Mesothelial cell of epicardium (in vitro differentiated cells): ENCODE data around the gene STK10. TPM values are rescaled to one million over a fixed set of nuclear protein-coding genes. Genes with fewer than 3 reads are reported as not detected.

Source experiments
- DNase-seq, 2 experiments: peaks; one replicate each; pipeline ENCODE4 v3.0.0; 2021; ENCODE audit warnings: low spot score in 2 of 2; ENCODE audit not compliant: unreplicated experiment in 2 of 2
- H3K27ac Mint-ChIP-seq: 2 replicates; pipeline ENCODE4 v1.8.0; 2021; ENCODE audit warnings: mixed read lengths
- H3K27me3 Mint-ChIP-seq: 2 replicates; pipeline ENCODE4 v1.8.0; 2021; ENCODE audit warnings: low read depth, mixed read lengths
- H3K36me3 Mint-ChIP-seq: 2 replicates; pipeline ENCODE4 v1.8.0; 2021; ENCODE audit warnings: mixed read lengths
- H3K4me1 Mint-ChIP-seq: 2 replicates; pipeline ENCODE4 v1.8.0; 2021; ENCODE audit warnings: mixed read lengths
- H3K4me3 Mint-ChIP-seq: 2 replicates; pipeline ENCODE4 v1.8.0; 2021; ENCODE audit warnings: mild to moderate bottlenecking, moderate library complexity, mixed read lengths
- H3K9me3 Mint-ChIP-seq: 2 replicates; pipeline ENCODE4 v1.8.0; 2021; ENCODE audit warnings: mixed read lengths
- total RNA-seq: library from RNA; stranded (reverse); gene quantifications from 3 replicates; pipeline ENCODE4 v1.2.1, GENCODE V29; 2021
- TF ChIP-seq, protein P1 (sequence below): fragments of 200-600 bp; sonication (generic); IDR thresholded peaks from one replicate; pipeline ENCODE4 v1.5.0; 2021; ENCODE audit warnings: antibody characterized with exemption; ENCODE audit not compliant: unreplicated experiment

Gene STK10
- total RNA-seq, result 15.5 to 16.6 TPM (median 16.0 TPM) in 3 replicates

DNA sequence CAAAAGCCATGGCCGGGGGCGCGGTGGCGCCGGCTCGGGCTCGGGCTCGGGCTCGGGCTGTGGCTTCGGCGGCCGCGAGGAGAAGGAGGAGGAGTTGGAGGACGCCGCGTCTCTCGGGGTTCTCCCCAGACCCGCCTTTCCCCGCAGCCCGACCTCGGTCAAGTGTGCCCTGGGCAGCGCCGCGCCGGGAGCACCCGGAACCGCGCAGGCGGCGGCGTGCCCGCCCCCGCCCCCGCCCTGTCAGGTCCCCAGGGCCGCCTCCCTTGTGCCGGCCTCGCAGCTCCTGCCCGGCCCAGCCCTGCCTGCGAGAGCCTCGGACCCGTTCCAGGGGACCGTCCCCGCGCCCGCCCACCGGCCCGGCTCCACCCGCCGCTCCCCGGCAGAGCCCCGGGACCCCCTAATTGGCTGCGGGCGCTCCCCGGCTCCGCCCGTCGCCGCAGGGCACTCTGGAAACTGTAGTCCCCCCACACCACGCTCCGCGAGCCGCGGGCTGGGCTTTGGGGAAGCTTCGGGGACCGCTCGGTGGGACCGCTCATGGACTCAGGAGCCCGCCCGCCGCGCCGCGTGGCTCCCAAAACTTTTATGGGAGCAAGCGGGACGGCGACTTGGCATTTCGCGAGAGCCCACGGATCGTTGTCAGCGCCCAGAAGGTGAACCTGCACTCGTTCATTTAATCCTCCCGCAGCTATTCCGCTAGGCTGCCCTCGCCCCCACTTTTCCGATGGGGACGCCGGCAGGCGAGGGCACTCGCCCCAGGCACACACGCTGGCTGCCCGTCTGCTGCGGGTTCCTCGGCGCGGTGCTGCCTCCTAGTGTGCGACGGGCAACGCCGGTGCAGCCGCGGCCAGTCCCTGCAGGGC is at the start of gene STK10:
Gene STK10 (minus strand): TSS at position 192 of the 860 bp plus-strand sequence. CDS start 182 bp downstream, at position 10.
- TF ChIP-seq, protein P1, sequence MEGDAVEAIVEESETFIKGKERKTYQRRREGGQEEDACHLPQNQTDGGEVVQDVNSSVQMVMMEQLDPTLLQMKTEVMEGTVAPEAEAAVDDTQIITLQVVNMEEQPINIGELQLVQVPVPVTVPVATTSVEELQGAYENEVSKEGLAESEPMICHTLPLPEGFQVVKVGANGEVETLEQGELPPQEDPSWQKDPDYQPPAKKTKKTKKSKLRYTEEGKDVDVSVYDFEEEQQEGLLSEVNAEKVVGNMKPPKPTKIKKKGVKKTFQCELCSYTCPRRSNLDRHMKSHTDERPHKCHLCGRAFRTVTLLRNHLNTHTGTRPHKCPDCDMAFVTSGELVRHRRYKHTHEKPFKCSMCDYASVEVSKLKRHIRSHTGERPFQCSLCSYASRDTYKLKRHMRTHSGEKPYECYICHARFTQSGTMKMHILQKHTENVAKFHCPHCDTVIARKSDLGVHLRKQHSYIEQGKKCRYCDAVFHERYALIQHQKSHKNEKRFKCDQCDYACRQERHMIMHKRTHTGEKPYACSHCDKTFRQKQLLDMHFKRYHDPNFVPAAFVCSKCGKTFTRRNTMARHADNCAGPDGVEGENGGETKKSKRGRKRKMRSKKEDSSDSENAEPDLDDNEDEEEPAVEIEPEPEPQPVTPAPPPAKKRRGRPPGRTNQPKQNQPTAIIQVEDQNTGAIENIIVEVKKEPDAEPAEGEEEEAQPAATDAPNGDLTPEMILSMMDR, result peak; percentile 68
- peaks cover 24% of the 10 kb centered on the region for H3K27me3 Mint-ChIP-seq
- peak within 1 kb of the TSS; percentile 78 for H3K4me3 Mint-ChIP-seq
- peak; percentile 72 to 87 for DNase-seq
- peak within 1 kb of the TSS; percentile 47 for H3K27ac Mint-ChIP-seq
- peaks cover 13% of the 10 kb centered on the region for H3K4me1 Mint-ChIP-seq
- H3K36me3 Mint-ChIP-seq, result peaks cover under 1% of the 10 kb centered on the region
- no peaks in the 10 kb centered on the region for H3K9me3 Mint-ChIP-seq

DNA sequence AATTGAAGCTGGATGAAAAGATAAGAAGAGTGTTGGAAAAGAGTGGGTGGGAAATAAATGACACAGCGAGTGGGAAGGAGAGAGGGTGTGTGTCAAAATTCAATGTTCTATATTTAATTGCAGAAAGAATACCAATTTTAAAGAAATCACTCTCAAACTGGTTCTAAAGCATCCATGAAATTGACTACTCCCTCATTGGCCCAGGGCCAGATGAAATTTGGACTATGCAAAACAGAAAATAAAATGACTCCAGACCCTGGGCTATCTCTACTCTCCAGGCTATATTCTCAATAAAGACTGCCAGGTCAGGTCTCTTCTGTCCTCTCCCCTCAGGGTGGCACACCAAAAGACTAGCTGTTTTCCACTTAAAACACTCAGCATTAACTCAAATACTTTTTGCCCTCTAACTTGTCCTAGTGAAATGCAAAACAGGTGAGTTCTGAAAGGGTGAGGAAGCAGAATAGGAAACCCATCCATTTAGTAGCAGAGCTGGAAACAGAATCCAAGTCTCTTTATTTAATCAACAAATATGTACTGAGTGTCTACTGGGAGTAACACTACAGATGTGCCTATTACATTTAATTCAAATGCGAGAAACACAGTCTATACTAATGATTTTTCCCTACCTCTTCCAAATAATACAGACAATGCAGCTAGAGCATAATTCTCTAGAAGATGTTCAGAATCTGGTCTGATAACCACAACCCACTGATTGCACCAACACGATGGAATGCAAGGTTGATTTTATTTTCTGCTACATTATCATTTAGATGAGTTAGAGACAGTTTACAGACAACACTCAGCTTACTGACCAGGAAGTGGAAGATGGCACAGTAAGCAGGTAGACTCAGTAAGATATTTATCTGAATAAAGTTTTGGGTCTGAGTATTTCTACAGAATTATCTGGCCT is 48.1 kb upstream of the STK10 start:
- Mint-ChIP-seq H3K36me3 (peaks cover 12% of the 10 kb centered on the region), H3K4me1 (peaks cover 24% of the 10 kb centered on the region), H3K27me3 (no peaks in the 10 kb centered on the region), H3K27ac (peak overlapping the region; percentile 57), H3K9me3 (no peaks in the 10 kb centered on the region), H3K4me3 (no peak overlapping the region)
- no peak for DNase-seq
- TF ChIP-seq, protein P1, result no peak

DNA sequence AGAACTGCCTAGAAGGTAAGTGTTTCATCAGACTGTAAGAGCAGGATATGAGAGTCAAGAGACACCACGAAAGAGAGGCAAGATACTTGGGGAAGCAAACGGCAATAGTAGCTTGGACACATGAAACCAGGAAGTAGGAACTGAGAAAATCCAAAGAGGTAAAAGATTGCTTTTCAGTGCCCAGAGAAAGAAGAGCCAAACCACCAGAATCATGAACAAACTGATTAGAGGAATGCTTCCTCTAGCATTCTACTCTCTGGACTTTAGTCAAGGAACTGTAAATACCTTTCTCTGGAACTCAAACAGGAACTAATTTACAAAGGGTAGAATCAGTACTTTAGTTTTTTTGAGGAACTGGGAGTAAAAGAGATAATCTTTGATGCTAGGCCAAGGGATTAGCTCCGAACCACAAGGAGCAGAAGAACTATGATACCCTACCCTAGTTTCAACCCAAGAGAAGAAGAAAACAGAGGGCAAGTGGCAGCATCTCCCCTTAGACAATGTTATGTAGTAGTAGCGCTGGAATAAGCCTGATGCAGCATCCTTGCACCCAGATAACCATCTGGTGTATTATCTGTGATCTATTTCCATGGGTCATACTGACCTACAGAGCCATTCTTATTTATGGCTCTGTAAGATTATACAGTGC is 47.2 kb upstream of the STK10 start:
- H3K4me3 Mint-ChIP-seq, result no peak overlapping the region
- no peak for DNase-seq
- H3K36me3 Mint-ChIP-seq, result peaks cover 16% of the 10 kb centered on the region
- peaks cover 24% of the 10 kb centered on the region for H3K4me1 Mint-ChIP-seq
- H3K9me3 Mint-ChIP-seq, result no peaks in the 10 kb centered on the region
- no peaks in the 10 kb centered on the region for H3K27me3 Mint-ChIP-seq
- TF ChIP-seq, protein P1, result no peak
- H3K27ac Mint-ChIP-seq, result peak overlapping the region; percentile 57

DNA sequence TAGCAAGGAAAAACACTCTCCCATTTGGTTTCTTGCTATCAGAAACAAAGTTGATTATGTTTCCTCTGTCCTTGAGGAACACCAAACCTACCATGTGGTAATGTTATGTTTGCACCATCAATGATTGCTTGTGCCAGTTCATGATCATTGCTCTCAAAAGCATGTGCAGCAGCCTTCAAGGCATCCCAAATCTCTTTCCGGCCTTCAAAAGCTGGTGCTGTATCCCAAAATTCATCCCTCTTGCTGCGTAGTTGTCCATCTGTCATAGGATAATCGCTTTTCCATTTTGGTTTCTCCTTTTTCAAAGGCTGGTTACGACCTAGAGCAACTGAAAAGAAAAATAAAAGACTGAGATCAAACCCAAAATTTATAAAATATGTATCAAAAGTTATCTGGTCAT is 46.0 kb upstream of the STK10 start:
- Mint-ChIP-seq H3K27me3 (no peaks in the 10 kb centered on the region), H3K4me3 (no peak overlapping the region), H3K4me1 (peaks cover 24% of the 10 kb centered on the region), H3K27ac (no peak overlapping the region), H3K36me3 (peaks cover 22% of the 10 kb centered on the region), H3K9me3 (no peaks in the 10 kb centered on the region)
- no peak for DNase-seq
- TF ChIP-seq, protein P1, result no peak

DNA sequence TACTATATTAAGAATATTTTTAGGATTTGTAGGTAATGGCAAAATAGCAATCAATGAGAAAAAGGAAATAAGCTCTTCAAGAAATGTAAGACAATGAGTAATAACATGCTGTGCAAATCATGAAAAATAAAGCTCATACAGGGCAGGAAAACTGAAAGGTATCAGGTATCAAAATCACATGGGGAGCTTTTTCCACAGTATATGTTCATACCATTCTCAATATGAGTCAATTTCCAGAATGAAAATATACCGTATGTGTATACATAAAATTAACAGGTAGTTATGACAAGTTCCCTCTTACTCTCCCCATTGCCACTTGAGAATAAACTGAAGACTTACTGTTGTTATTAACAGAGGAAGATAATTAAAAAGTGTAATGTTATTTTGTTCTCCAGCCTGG is 41.9 kb upstream of the STK10 start:
- Mint-ChIP-seq H3K4me1 (no peaks in the 10 kb centered on the region), H3K36me3 (peaks cover 33% of the 10 kb centered on the region)

More for the DNA sequence above, 41.9 kb upstream of the STK10 start:
- TF ChIP-seq, protein P1, result no peak
- Mint-ChIP-seq H3K9me3 (no peaks in the 10 kb centered on the region), H3K27me3 (no peaks in the 10 kb centered on the region), H3K27ac (peak overlapping the region; percentile 69), H3K4me3 (no peak overlapping the region)
- no peak for DNase-seq
